ENCODE measurements around the gene AGPAT4. TPM values are rescaled to one million over a fixed set of nuclear protein-coding genes. Genes with fewer than 3 reads are reported as not detected.

Gene AGPAT4
- total RNA-seq, 1 experiment from 2014 or later, result 15.5 TPM

DNA sequence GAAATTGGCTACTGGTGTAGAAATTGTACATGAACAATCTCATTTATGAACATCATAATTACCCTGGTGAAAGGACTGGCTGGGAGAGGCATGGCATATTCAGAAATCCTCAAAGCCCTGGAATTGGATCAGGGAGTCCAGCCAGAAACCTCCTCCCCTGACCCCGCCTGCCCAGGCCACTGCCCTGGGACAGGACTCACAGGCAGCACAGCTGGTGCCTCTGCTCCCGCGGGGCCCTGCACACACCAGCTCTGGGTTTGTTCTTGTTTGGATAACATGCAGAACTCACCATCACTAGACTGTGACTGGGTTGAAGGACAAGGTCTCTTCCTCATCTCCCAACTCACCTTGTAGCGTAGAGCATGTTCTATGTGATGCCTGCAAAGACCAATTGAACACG lies 56.2 kb downstream of the AGPAT4 start (continued):
- TF ChIP-seq SP1 (IDR thresholded peaks at IDR 0.05; ENCODE audit: low read depth) (no peak), TCF7L2 (IDR thresholded peaks at IDR 0.05; ENCODE audit: borderline replicate concordance, extremely low read depth, insufficient read depth, insufficient read length) (no peak), FOSL1 (IDR thresholded peaks at IDR 0.05; ENCODE audit: low read depth) (no peak)
- TF ChIP-seq, protein P1, sequence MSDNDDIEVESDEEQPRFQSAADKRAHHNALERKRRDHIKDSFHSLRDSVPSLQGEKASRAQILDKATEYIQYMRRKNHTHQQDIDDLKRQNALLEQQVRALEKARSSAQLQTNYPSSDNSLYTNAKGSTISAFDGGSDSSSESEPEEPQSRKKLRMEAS (IDR thresholded peaks at IDR 0.05), result no peak

GRCh38 chr6:161216616-161217205 lies 57.1 kb downstream of the AGPAT4 start:
- no peaks in the 10 kb centered on the region for H3K27me3 ChIP-seq (ENCODE audit: insufficient read depth, low read length)
- ChIA-PET POLR2A (no interaction called here), RAD21 (ENCODE audit: low non-redundant PET in 1 of 2, low total read pairs in 2 of 2, uncharacterized antibody in 2 of 2, unreplicated experiment in 2 of 2) (no interaction called here), CTCF (no interaction called here)
- H4K20me1 ChIP-seq (ENCODE audit: insufficient read depth), result no peaks in the 10 kb centered on the region
- intact Hi-C loops (cut with micrococcal nuclease), result no loop called here
- H2AFZ ChIP-seq (ENCODE audit: low read depth, low read length, poor library complexity, severe bottlenecking), result no peak overlapping the region
- no peaks in the 10 kb centered on the region for H3K79me2 ChIP-seq (ENCODE audit: insufficient read depth, low read length)
- no TSS peak for BruUV-seq (replicated peaks)
- DNase-seq (ENCODE audit: low read depth, low spot score), result no peak
- no peak for ATAC-seq
- H3K9me3 ChIP-seq (ENCODE audit: control insufficient read depth in 1 of 2, insufficient read depth in 1 of 2, low read depth in 1 of 2, low read length in 2 of 2), result peaks cover 12 to 18% of the 10 kb centered on the region in 2 experiments; a peak in 1 of 4 replicates
- no peaks in the 10 kb centered on the region; a peak in 1 of 4 replicates for H3K36me3 ChIP-seq (ENCODE audit: control insufficient read depth in 1 of 2, insufficient read depth in 2 of 2, low read length in 2 of 2)
- no peak overlapping the region for H3K4me2 ChIP-seq (ENCODE audit: low read length)
- no peak overlapping the region for H3K9ac ChIP-seq (ENCODE audit: low read length)
- no peaks in the 10 kb centered on the region for H3K4me1 ChIP-seq (ENCODE audit: control insufficient read depth in 1 of 2, insufficient read depth in 2 of 2, low read length in 2 of 2)
- H3K27ac ChIP-seq (ENCODE audit: low read depth, low read length), result no peak overlapping the region
- no peak for TF ChIP-seq ZFX (IDR thresholded peaks at IDR 0.05)
- no peak for TF ChIP-seq REST (IDR thresholded peaks at IDR 0.05; ENCODE audit: low read depth)
- no peak for TF ChIP-seq FOSL1 (IDR thresholded peaks at IDR 0.05; ENCODE audit: low read depth)
- no peak for TF ChIP-seq SIN3A (IDR thresholded peaks at IDR 0.05; ENCODE audit: low read depth)
- TF ChIP-seq, protein P1 (IDR thresholded peaks at IDR 0.05), result no peak
- TF ChIP-seq POLR2A (IDR thresholded peaks at IDR 0.05; ENCODE audit: borderline replicate concordance, extremely low read depth, insufficient read depth, insufficient read length), result no peak
- no peak for TF ChIP-seq EGR1 (IDR thresholded peaks at IDR 0.05; ENCODE audit: low read depth)
- TF ChIP-seq YY1 (IDR thresholded peaks at IDR 0.05; ENCODE audit: extremely low read depth, insufficient replicate concordance, low read depth, low read length), result no peak
- TF ChIP-seq CBX3 (IDR thresholded peaks at IDR 0.05; ENCODE audit: low read depth), result no peak
- TF ChIP-seq ELF1 (IDR thresholded peaks at IDR 0.05; ENCODE audit: borderline replicate concordance, low read depth), result no peak
- no peak for TF ChIP-seq JUND (IDR thresholded peaks at IDR 0.05)
- TF ChIP-seq, protein P2, sequence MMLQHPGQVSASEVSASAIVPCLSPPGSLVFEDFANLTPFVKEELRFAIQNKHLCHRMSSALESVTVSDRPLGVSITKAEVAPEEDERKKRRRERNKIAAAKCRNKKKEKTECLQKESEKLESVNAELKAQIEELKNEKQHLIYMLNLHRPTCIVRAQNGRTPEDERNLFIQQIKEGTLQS (IDR thresholded peaks at IDR 0.05), result no peak
- H3K9me2 ChIP-seq (ENCODE audit: insufficient read depth), result no peaks in the 10 kb centered on the region
- no peak overlapping the region for H3K4me3 ChIP-seq (replicated peaks in 1 of 2; ENCODE audit: low read depth in 1 of 2, low read length in 2 of 2)

All from HCT116 (cell line).